ENCODE measurements around the gene SP2. TPM values are rescaled to one million over a fixed set of nuclear protein-coding genes. Genes with fewer than 3 reads are reported as not detected.

The SP2 gene
- total and polyA plus RNA-seq, 2 of the 8 experiments (the other 6 are each of a cell fraction or from before 2014, with no cell fraction given), result 5.6 to 13.8 TPM

- CTCF ChIA-PET (ENCODE audit: partially characterized antibody), result interaction anchor here (0.6 to 1.4 kb wide), 3 partner anchors 19 to 42 kb away, joined by 3 read pairs; no protein-coding TSS in a partner anchor
- H3K4me2 ChIP-seq (ENCODE audit: insufficient read depth in 1 of 2, low read depth in 2 of 2, low read length in 2 of 2), result no peak overlapping the region
- POLR2A ChIA-PET (ENCODE audit: partially characterized antibody), result interaction anchor here (1.5 to 2.3 kb wide), 2 partner anchors 12 to 22 kb away, joined by 3 to 8 read pairs; partner anchors contain the start of gene SP2
- TF ChIP-seq SIRT6 (IDR thresholded peaks at IDR 0.05; ENCODE audit: low read length), result no peak
- TF ChIP-seq YY1 (IDR thresholded peaks at IDR 0.05; ENCODE audit: low read depth, low read length), result no peak
- no peak for TF ChIP-seq SIN3A (conservative IDR thresholded peaks at IDR 0.05 in 1 of 2, IDR thresholded peaks at IDR 0.05 in 1 of 2; ENCODE audit: low read depth in 1 of 2, low read length in 2 of 2)
- TF ChIP-seq TAF7 (optimal IDR thresholded peaks at IDR 0.05; ENCODE audit: borderline replicate concordance, low read depth, low read length), result no peak
- no peak for TF ChIP-seq EZH2 (IDR thresholded peaks at IDR 0.05; ENCODE audit: low read depth, low read length, severe bottlenecking)
- no peak for TF ChIP-seq CEBPB (IDR thresholded peaks at IDR 0.05; ENCODE audit: low read depth, low read length)
- no peak for TF ChIP-seq BRCA1 (IDR thresholded peaks at IDR 0.05; ENCODE audit: low read depth, low read length)
- TF ChIP-seq POLR2AphosphoS5 (IDR thresholded peaks at IDR 0.05; ENCODE audit: low read depth, low read length), result no peak
- TF ChIP-seq RXRA (IDR thresholded peaks at IDR 0.05; ENCODE audit: insufficient read depth, low read depth, low read length), result no peak
- TF ChIP-seq CREB1 (IDR thresholded peaks at IDR 0.05), result no peak
- no peak for TF ChIP-seq GABPA (IDR thresholded peaks at IDR 0.05; ENCODE audit: borderline replicate concordance, insufficient read depth, low read length)
- TF ChIP-seq GTF2F1 (IDR thresholded peaks at IDR 0.05; ENCODE audit: borderline replicate concordance, low read depth, low read length), result no peak
- no peak for TF ChIP-seq RAD21 (IDR thresholded peaks at IDR 0.05 in 1 of 2, conservative IDR thresholded peaks at IDR 0.05 in 1 of 2; ENCODE audit: low read depth in 2 of 2, low read length in 2 of 2)
- TF ChIP-seq RFX5 (IDR thresholded peaks at IDR 0.05; ENCODE audit: borderline replicate concordance, low read depth, low read length), result no peak
These were observed 12.0 kb downstream of the SP2 start for GRCh38 chr17:47907932-47908562.

More at GRCh38 chr17:47907932-47908562, 12.0 kb downstream of the SP2 start:
- Histone ChIP-seq H3K4me1 (replicated peaks in 1 of 4; ENCODE audit: control insufficient read depth in 3 of 4, insufficient read depth in 4 of 4, low read length in 3 of 4) (no peaks in the 10 kb centered on the region; a peak in 1 of 7 replicates), H3K79me1 (ENCODE audit: low read depth, low read length) (peaks cover 10% of the 10 kb centered on the region), H3K56ac (replicated peaks; ENCODE audit: insufficient read length, low read depth, low read length) (no peak overlapping the region), H4K20me1 (replicated peaks in 1 of 2; ENCODE audit: control insufficient read depth in 1 of 2, insufficient read depth in 2 of 2, low read length in 2 of 2) (no peaks in the 10 kb centered on the region), H3K4ac (replicated peaks; ENCODE audit: insufficient read length, low read depth, low read length) (no peak overlapping the region), H2BK120ac (replicated peaks; ENCODE audit: low read depth, low read length) (no peak overlapping the region), H3K18ac (ENCODE audit: extremely low read depth, low read length) (no peak overlapping the region), H4K8ac (ENCODE audit: extremely low read depth, insufficient read depth, low read length) (no peak overlapping the region), H2BK12ac (ENCODE audit: low read depth, low read length) (no peak overlapping the region), H3K9me3 (ENCODE audit: insufficient read depth in 2 of 2, low read depth in 1 of 2, low read length in 1 of 2) (no peaks in the 10 kb centered on the region), H4K5ac (ENCODE audit: insufficient read length, low read depth, low read length) (no peak overlapping the region), H3K23ac (ENCODE audit: insufficient read length) (no peak overlapping the region), H3K27ac (ENCODE audit: low read depth, low read length) (no peak overlapping the region), H3K27me3 (replicated peaks in 1 of 4; ENCODE audit: control insufficient read depth in 3 of 4, extremely low read depth in 1 of 4, insufficient read depth in 3 of 4, low read length in 3 of 4) (no peaks in the 10 kb centered on the region), H2AFZ (ENCODE audit: low read length) (no peak overlapping the region), H3K36me3 (ENCODE audit: control insufficient read depth in 2 of 4, insufficient read depth in 4 of 4, low read length in 3 of 4) (no peaks in the 10 kb centered on the region), H3K14ac (ENCODE audit: insufficient read length) (no peak overlapping the region), H2BK15ac (ENCODE audit: low read length) (no peak overlapping the region), H2BK5ac (ENCODE audit: low read depth, low read length) (no peak overlapping the region), H3K4me3 (ENCODE audit: extremely low read depth in 1 of 4, insufficient read depth in 2 of 4, low read depth in 3 of 4, low read length in 4 of 4) (no peak overlapping the region), H3K79me2 (ENCODE audit: control insufficient read depth in 1 of 2, insufficient read depth in 2 of 2, low read length in 2 of 2) (peaks cover 0 to 4% of the 10 kb centered on the region in 2 experiments; a peak in 2 of 4 replicates), H2AK5ac (ENCODE audit: low read depth, low read length) (no peak overlapping the region), H3K23me2 (ENCODE audit: low read depth, low read length) (no peaks in the 10 kb centered on the region), H3K9ac (replicated peaks in 1 of 4; ENCODE audit: extremely low read depth in 1 of 4, low read depth in 3 of 4, low read length in 3 of 4) (no peak overlapping the region), H4K91ac (replicated peaks; ENCODE audit: insufficient read length, low read length) (no peak overlapping the region), H2BK20ac (ENCODE audit: low read length) (no peak overlapping the region)
- DNase-seq (ENCODE audit: low read depth in 1 of 2, low spot score in 2 of 2), result no peak
- no peak for FAIRE-seq
- whole genome bisulfite sequencing, 2 experiments (ENCODE audit: extremely low coverage in 1 of 2, insufficient coverage in 1 of 2, insufficient read length in 1 of 2, insufficient replicate concordance in 2 of 2, low coverage in 1 of 2, low lambda C conversion rate in 2 of 2, missing lambda C conversion rate in 1 of 2), result 91% methylated on average over 8 of the region's 8 CpGs; no CpG with 5 or more reads in 1 of the 2 experiments
